ENCODE data around the gene CXADR.

- TF ChIP-seq POLR2A (IDR thresholded peaks at IDR 0.05): no peak
- TF ChIP-seq CTCF (IDR thresholded peaks at IDR 0.05): no peak
These were observed 96.8 kb downstream of the CXADR start for GRCh38 chr21:17609681-17610080.

All from suprapubic skin (tissue), 3 donors.